Measurements from ENCODE around the gene ZNF550.

DNA sequence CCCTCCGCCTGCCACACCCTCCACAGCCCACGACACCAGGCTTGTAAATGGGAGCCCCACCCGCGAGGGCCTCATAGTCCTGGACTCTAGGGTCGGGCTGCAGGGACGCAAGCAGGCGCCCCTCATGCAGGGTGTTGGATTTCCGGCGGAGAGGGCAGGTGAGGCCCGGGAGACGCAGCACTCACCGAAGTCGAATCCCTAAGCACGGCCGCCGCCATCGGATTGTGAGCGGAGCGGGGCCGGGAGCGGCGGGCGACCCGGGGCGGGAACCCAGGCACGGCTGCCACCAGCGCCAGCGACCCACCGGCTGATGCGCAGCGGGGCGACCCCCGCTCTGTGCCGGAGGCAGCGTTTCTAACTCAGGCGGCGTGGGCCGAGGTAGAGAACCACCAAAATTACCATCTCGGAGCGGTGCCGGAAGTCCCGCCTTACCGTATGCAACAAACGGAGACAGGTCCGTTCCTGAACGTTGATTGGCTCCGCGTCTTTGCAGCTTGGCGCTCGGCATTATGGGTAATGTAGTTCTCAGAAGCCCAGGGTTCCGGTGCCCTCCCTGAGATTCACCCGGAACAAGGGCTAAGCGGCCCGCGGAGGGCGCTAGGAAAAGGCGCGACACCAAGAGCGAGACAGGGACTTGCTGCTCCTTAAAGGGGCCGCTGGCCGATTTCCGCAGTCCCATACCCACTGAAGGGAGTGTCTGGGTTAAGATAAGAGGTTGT lies 19.0 kb upstream of the ZNF550 start, which contains the start of gene ZNF416:
- TF ChIP-seq TARDBP (IDR thresholded peaks at IDR 0.05; ENCODE audit: borderline replicate concordance) (no peak), EP300 (IDR thresholded peaks at IDR 0.05; ENCODE audit: borderline replicate concordance in 1 of 2, control insufficient read depth in 1 of 2, low read depth in 2 of 2, low read length in 2 of 2) (no peak), FOXK2 (IDR thresholded peaks at IDR 0.05) (no peak), NFYB (IDR thresholded peaks at IDR 0.05; ENCODE audit: insufficient read depth, low read depth, low read length) (peak; percentile 88)
- TF ChIP-seq, protein P1, sequence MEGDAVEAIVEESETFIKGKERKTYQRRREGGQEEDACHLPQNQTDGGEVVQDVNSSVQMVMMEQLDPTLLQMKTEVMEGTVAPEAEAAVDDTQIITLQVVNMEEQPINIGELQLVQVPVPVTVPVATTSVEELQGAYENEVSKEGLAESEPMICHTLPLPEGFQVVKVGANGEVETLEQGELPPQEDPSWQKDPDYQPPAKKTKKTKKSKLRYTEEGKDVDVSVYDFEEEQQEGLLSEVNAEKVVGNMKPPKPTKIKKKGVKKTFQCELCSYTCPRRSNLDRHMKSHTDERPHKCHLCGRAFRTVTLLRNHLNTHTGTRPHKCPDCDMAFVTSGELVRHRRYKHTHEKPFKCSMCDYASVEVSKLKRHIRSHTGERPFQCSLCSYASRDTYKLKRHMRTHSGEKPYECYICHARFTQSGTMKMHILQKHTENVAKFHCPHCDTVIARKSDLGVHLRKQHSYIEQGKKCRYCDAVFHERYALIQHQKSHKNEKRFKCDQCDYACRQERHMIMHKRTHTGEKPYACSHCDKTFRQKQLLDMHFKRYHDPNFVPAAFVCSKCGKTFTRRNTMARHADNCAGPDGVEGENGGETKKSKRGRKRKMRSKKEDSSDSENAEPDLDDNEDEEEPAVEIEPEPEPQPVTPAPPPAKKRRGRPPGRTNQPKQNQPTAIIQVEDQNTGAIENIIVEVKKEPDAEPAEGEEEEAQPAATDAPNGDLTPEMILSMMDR (IDR thresholded peaks at IDR 0.05 in 2 of 3, conservative IDR thresholded peaks at IDR 0.05 in 1 of 3; ENCODE audit: control insufficient read depth in 2 of 3, extremely low read depth in 1 of 3, insufficient read depth in 1 of 3, low read depth in 3 of 3, low read length in 3 of 3), result peak in 2 of 3 experiments; percentile 20 to 38; a peak in 2 of 6 replicates
- TF ChIP-seq, protein P2, sequence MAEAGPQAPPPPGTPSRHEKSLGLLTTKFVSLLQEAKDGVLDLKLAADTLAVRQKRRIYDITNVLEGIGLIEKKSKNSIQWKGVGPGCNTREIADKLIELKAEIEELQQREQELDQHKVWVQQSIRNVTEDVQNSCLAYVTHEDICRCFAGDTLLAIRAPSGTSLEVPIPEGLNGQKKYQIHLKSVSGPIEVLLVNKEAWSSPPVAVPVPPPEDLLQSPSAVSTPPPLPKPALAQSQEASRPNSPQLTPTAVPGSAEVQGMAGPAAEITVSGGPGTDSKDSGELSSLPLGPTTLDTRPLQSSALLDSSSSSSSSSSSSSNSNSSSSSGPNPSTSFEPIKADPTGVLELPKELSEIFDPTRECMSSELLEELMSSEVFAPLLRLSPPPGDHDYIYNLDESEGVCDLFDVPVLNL (IDR thresholded peaks at IDR 0.05; ENCODE audit: low read depth, low read length), result 0 out of 2 replicates have a peak, but pooled peaks have one; percentile 46
